Transverse colon (tissue), 3 donors: ENCODE results near the gene MARS1.

Experiments
- CTCF ChIP-seq, 5 experiments: fragments of 200-600 bp in 3 of 5; fragments of 450-650 bp in 2 of 5; sonication (generic) in 3 of 5; IDR thresholded peaks; 1 replicate in 2 of 5; 2 replicates in 3 of 5; pipeline ENCODE4 v1.5.1; 2016 to 2017; ENCODE audit warnings: antibody characterized with exemption in 5 of 5, inconsistent platforms in 3 of 5, mild to moderate bottlenecking in 2 of 5, moderate library complexity in 1 of 5
- EP300 ChIP-seq: sonication (generic); formaldehyde crosslinking; IDR thresholded peaks from one replicate; pipeline ENCODE4 v1.6.1; 2017; ENCODE audit warnings: antibody characterized with exemption, low read depth

GRCh38 chr12:57477710-57478681 lies 9.9 kb upstream of the MARS1 start:
- no peak for TF ChIP-seq CTCF (IDR thresholded peaks at IDR 0.05)
- TF ChIP-seq EP300: no peak
